HG03354 (cell line): ENCODE results near the gene SLC9A9.

Experiments
- ATAC-seq: cut with Tn5 transposase; IDR thresholded peaks from one replicate; pipeline ENCODE4 v1.9.1; 2021; ENCODE audit warnings: mild to moderate bottlenecking; ENCODE audit not compliant: unreplicated experiment, poor library complexity, severe bottlenecking

The SLC9A9 gene

GRCh38 chr3:143357700-143358099 lies 490.6 kb downstream of the SLC9A9 start:
- ATAC-seq, result no peak

DNA sequence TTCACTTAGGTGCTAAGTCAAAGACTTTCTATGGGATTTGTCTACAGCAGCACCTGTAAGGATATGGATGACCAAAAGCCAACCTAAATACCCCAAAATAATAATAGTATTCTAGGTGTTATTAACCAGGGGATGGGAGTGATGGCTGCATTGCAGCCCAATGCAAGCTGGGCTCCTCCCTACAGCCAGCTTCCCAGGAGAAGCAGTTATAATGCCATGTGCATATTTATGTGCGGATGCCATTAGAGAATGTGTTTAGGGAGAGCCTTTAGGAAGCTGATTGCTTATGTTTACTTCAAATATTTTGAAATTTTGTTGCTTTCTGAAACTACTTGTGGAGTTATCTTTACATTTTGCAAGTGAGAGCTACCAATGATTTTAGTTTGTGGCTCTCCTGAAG lies 491.4 kb downstream of the SLC9A9 start:
- ATAC-seq, result no peak

GRCh38 chr3:143354342-143354741 lies 493.9 kb downstream of the SLC9A9 start:
- ATAC-seq, result no peak

DNA sequence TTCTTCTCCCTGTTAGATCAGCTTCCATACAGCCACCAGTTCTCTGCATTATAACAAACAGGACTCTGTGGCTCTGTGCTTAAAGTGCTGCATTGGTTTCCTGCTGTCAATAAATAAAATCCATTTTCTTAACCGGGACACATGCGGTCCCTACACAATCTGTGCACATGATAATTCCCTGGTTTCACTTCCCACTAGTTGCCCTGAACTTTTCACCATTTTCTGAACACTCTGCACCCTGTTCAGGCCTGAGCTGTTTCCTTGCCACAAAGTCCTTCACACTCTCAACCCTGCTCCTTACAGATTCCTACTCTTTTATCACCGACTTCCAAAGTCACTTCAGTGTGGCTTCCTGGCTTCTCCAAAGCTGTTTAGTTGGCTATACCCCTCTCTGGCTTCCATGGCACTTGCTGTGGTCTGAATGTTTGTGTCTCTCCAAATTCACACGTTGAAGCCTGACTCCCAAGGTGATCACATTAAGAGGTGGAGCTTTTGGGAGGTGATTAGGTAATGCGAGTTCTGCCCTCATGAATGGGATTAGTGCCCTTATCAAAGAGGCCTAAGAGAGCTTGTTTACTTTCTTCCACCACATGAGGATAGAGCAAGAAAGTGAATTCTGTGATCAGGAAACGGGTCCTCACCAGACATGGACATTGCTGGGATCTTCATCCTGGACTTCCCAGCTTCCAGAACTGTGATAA lies 495.3 kb downstream of the SLC9A9 start:
- ATAC-seq, result no peak

DNA sequence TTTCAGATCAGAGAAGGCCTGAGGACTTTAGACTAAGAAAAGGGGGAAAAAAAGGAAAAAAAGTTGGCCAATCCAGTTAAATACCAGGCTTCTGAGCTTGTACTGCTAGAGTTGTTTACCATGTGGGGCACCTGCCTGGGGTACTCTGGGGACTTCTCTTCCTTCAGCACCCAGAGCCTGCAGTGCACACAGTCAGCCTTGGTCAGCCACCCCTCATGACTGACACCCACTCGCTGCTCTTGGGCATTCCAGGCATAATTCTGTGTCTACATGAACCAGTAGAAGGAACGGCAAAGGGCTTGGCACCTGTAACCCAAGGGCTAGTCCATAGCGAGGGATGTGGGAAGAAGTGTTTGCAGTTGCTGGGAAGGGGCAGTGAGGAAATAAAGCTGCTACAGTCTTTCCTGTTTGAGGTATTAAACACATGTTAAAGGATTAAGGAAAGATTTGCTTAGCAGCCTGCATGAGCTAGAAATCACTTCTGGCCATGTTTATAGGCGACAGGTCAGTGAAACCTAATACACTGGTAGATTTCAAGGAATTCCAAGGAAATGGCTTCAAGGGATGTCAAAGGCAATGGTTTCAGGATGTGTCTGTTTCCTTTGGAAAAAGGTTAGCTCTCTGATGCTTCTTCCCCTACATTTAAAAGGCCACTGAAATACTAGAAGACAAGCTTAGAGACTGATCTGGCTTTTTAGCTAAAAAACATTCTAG lies 496.2 kb downstream of the SLC9A9 start:
- no peak for ATAC-seq

DNA sequence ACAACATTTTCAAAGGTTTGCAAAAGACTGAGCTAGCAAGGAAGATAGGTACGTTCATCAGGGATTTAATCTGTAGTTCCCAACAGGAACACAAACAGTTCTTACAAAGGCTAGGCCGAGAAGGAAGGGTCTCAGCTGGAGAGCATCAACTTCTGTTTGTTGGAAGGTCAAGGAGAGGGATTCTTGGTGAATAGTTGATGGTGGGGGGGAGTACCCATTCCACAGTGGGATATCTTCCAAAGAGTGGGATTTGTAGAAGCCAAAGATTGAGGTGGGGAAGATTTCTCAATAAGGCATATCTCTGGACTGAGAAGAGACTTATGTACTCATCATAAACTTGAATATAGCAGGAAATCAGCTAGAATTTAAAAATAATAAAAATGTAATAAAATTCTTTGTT lies 496.9 kb downstream of the SLC9A9 start:
- no peak for ATAC-seq

- ATAC-seq, result no peak
These were observed 498.8 kb downstream of the SLC9A9 start for GRCh38 chr3:143349455-143349854.

DNA sequence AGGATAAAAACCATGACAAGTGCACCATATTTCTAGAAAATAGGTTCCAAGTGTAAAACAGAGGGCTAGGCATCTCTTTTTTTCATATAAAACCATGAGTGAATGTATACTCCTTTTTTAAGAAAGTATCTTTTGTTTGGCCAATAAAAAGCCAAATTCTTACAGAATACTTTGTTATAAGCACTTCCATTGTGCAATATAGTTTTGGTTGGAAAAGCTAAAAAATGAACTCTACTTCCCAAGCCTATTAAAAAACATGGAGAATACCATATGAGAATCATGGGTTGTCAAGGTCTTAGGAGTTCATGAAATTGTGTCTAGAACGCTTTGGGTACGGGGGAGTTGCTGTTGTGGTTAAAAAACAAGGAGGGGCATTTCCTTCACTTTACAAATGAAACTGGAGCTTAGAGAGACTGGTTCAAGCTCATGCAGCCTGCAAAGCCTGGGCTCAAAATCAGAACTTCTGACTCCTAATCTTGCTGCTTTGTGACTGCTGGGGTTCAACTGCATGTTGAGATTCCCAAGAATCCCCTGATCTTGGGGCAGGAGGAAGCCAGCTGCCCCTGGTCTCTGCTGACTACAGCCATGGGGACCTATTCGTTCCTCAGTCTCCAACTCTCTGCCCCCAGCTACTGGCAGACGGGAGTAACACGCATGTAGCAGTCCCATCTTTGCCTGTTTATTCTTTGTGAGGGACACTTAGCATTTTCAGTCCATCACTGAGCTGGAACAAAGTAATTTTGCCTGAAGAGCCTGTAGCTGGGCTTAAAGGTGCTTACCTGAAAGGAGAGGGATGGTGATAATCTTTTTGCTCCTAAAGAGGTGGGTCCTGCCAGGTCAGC lies 499.6 kb downstream of the SLC9A9 start:
- ATAC-seq, result no peak

- no peak for ATAC-seq
These were observed 503.6 kb downstream of the SLC9A9 start for GRCh38 chr3:143344516-143345165.

DNA sequence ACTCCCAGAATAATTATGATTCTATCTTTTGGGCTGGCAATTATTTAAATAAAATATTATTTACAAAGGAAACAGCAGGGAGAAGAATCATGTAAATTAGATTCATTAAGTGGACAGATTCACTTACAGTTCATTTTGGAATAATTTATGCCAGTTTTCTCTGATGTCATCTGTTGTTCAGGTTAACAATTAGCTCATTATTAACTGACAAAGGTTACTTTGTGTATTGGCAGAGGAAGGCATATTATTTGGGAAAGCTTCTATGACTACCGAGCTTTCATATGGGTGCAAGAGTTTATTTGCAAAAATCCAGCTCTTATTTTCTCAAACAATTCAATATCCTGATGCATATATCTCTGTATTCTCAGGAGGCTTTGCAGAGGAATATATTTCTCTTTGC lies 504.3 kb downstream of the SLC9A9 start:
- no peak for ATAC-seq

DNA sequence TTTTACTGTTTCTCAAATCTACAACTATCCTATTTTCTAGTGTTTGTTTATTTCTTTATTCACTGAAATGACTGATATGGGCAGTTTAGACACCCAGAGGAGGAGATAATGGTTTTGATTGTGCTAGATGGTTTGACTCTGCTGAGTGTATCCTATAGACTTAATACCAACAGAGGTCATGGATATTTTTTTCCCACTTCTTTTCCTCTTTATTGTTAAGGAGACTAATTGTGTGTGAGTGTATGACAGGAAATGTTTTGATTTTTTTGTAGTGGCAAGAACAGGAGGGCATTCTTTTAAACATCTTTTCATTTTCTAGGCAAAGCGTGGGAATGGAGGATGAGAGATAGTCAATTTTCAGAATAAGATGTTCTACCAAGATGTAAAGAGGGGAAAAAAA lies 505.2 kb downstream of the SLC9A9 start:
- no peak for ATAC-seq

- no peak for ATAC-seq
These were observed 508.8 kb downstream of the SLC9A9 start for GRCh38 chr3:143339451-143339850.

DNA sequence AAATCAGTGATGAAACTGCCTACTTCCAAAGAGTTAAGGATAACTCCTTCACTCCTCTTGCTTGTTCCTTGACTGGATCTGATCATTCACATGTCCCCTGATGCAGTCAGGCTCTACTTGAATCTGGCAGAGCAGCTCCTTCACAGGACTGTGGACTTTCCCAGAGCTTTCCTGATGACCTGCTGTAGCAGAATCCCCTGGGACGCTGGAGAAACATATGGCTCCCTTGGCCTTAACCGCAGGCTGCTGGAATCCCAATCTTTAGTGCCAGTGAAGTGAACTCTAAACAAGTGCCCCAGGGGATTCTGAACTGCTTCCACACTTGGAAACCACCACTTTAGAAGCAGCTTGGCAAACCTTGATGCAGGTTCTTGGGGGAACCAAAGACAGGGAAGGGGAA lies 510.9 kb downstream of the SLC9A9 start:
- no peak for ATAC-seq

GRCh38 chr3:143334231-143334630 lies 514.0 kb downstream of the SLC9A9 start:
- no peak for ATAC-seq

DNA sequence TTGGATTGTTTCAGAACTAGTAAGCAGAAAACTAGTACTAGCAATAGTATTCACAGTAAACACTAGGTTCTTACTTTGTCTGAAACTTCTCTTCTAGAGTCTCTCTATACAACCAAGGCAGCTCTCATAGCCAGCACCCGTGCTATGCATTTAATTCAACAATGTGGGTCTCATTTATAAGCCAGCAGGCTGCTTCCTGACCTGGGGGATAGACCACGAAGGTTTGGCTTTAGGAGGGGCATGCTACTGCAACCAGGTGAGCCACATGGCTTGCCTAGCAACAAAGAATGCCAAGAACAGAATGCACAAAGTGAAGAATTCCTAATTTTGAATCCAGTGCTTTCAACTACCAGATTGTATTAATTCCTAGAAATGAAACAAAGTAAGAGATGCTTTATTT lies 514.9 kb downstream of the SLC9A9 start:
- ATAC-seq, result no peak

DNA sequence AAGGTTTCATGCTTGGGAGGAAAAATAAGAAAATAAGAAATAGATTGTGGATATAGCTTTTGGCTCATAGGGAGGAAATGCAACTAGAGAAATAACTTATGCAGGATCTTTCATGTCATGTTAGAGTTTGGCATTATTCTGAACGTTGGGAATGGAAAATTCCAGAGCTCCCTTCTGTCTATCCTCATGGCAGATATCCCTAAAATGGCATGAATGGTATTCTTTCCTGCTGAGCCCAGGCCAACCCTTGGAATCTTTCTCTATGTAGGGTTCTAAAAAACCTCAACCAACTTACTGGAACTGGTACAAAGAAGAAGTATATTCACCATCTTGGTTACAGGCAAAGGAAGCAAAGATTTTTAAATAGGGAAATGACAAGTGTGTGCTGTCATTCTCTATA lies 516.2 kb downstream of the SLC9A9 start:
- no peak for ATAC-seq

DNA sequence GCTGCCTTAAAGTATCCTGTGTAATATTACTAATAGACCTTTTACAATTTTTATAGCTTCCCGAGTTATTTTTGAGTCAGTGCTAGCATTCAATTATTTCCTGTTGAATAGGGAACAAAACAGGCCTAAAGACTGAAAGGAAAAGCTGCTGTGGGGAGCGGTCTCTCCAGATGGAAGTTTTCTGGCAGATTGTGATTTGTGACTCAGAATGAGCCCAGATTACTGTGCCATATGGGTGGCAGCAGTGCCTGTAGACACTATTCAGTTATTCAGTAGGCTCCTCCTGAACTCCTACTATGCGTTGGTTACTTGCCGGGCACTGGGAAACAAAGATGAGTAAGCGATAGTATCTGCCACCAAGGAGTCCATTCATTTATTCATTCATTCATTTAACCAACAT lies 516.9 kb downstream of the SLC9A9 start:
- ATAC-seq, result no peak

GRCh38 chr3:143330296-143330868 lies 517.9 kb downstream of the SLC9A9 start:
- no peak for ATAC-seq

DNA sequence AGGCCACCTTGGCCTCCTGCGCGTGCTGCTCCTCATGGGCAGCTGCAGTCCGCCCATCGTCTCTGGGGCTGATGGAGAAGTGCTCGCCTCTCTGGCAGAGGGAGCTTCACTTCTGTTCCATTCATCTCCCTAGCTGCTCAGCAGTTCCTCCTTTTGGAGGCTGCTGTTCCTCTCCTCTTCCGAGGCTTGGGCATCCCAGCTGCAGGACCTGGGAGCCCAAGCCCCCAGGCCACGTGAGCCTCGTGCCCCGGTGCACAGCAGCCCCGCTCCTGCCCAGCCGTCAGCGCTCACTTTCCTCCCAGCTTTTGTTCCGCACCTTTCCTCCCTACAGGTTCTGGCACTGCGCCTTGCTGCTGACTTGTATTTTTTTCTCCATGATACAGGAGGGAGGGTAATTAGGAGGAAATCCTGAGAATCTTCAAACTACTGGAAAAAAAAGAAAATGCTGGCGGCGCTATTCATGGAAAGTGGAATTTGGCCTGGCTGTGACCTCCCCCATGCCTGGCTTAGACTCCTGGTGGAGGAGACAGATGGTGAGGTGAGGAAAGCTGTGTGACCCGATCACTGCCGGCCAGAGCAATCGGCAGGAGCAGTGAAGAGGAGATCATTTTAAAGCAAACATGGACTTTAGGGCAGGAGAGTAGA lies 518.6 kb downstream of the SLC9A9 start:
- ATAC-seq, result no peak
